Stimulated activated CD8-positive, alpha-beta memory T cell treated with anti-CD3 and anti-CD28 coated beads, Interleukin-7, amount 100 ng/mL, for 48 hours (primary cell): ENCODE data around the gene SLC25A42.

Experiments used
- DNase-seq, 2 donors: peaks; one replicate each; pipeline ENCODE4 v3.0.0-alpha.2; 2020; ENCODE audit warnings: low read depth in 1 of 2; ENCODE audit errors: extremely low read depth in 1 of 2

The SLC25A42 gene

GRCh38 chr19:19067276-19068072 is 3.7 kb downstream of the SLC25A42 start:
- no peak for DNase-seq

- DNase-seq = no peak
These were observed 5.2 kb downstream of the SLC25A42 start for GRCh38 chr19:19068659-19069654.

GRCh38 chr19:19071897-19072296 is 8.1 kb downstream of the SLC25A42 start:
- no peak for DNase-seq

- no peak for DNase-seq
These were observed 10.5 kb downstream of the SLC25A42 start for GRCh38 chr19:19074196-19074882.

GRCh38 chr19:19075126-19075525 is 11.3 kb downstream of the SLC25A42 start:
- no peak for DNase-seq

GRCh38 chr19:19076476-19076875 is 12.7 kb downstream of the SLC25A42 start:
- DNase-seq = no peak

- DNase-seq = no peak
These were observed 13.3 kb downstream of the SLC25A42 start for GRCh38 chr19:19077103-19077502.

- DNase-seq = no peak
These were observed 15.0 kb downstream of the SLC25A42 start for GRCh38 chr19:19078801-19079200.

- DNase-seq = no peak
These were observed 15.8 kb downstream of the SLC25A42 start for GRCh38 chr19:19079571-19079970.

GRCh38 chr19:19081642-19082151 is 17.9 kb downstream of the SLC25A42 start:
- no peak for DNase-seq

- DNase-seq = no peak
These were observed 19.8 kb downstream of the SLC25A42 start for GRCh38 chr19:19083413-19084178.

GRCh38 chr19:19087676-19088075 is 23.9 kb downstream of the SLC25A42 start:
- no peak for DNase-seq

- no peak for DNase-seq
These were observed 30.7 kb downstream of the SLC25A42 start for GRCh38 chr19:19094513-19094912.

- no peak for DNase-seq
These were observed 31.9 kb downstream of the SLC25A42 start for GRCh38 chr19:19095691-19096090.

GRCh38 chr19:19096641-19097627 is 33.1 kb downstream of the SLC25A42 start:
- DNase-seq = no peak

- DNase-seq = no peak
These were observed 34.4 kb downstream of the SLC25A42 start for GRCh38 chr19:19098084-19098702.

GRCh38 chr19:19098703-19099632 is 35.2 kb downstream of the SLC25A42 start:
- DNase-seq = no peak
